Sigmoid colon (tissue), 7 donors: ENCODE data around the gene USP53. TPM values are rescaled to one million over a fixed set of nuclear protein-coding genes. Genes with fewer than 3 reads are reported as not detected.
"Not testable (repeated sequence)": the region's sequence is repeated elsewhere in the genome, so short reads cannot be mapped to it uniquely, and the experiment has no call there.

Experiments used
- DNase-seq: peaks from one replicate; pipeline ENCODE4 v3.0.0-alpha.2; 2019
- H3K27ac ChIP-seq, 4 donors: fragments of 200-600 bp; sonication (generic); one replicate each; pipeline ENCODE4 v1.5.1; 2016 to 2019; ENCODE audit warnings: mild to moderate bottlenecking in 1 of 4
- H3K27me3 ChIP-seq, 3 donors: fragments of 200-600 bp; sonication (generic); one replicate each; pipeline ENCODE4 v1.5.1; 2019; ENCODE audit warnings: mild to moderate bottlenecking in 1 of 3
- H3K36me3 ChIP-seq, 4 donors: fragments of 200-600 bp; sonication (generic); one replicate each; pipeline ENCODE4 v1.5.1; 2016 to 2019
- H3K4me1 ChIP-seq, 4 donors: fragments of 200-600 bp; sonication (generic); one replicate each; pipeline ENCODE4 v1.5.1; 2017 to 2019
- H3K4me3 ChIP-seq, 4 donors: fragments of 200-600 bp; sonication (generic); one replicate each; pipeline ENCODE4 v1.5.1; 2017 to 2019; ENCODE audit warnings: mild to moderate bottlenecking in 2 of 4, moderate library complexity in 1 of 4
- H3K9me3 ChIP-seq, 4 donors: fragments of 200-600 bp in 3 of 4; sonication (generic) in 3 of 4; one replicate each; pipeline versions ENCODE4 v1.5.1 to v1.6.1; 2013 to 2019
- EP300 ChIP-seq, 4 donors: sonication (generic); formaldehyde crosslinking; IDR thresholded peaks; one replicate each; pipeline ENCODE4 v1.6.1; 2017; ENCODE audit warnings: antibody characterized with exemption in 4 of 4
- POLR2A ChIP-seq, 2 donors: fragments of 450-650 bp; IDR thresholded peaks; one replicate each; pipeline ENCODE4 v1.6.1; 2016; ENCODE audit warnings: antibody characterized with exemption in 2 of 2, mild to moderate bottlenecking in 2 of 2, moderate library complexity in 2 of 2
- POLR2AphosphoS5 ChIP-seq, 4 donors: sonication (generic); formaldehyde crosslinking; IDR thresholded peaks; one replicate each; pipeline ENCODE4 v1.6.1; 2017; ENCODE audit warnings: antibody characterized with exemption in 4 of 4
- WGBS, 2 donors: extraction: QIAGEN DNeasy Blood & Tissue Kit; methylation state at CpG; one replicate each; pipeline ENCODE4 v1.1.7; 2013; 5-methylcytosine and 5-hydroxymethylcytosine counted together
- intact Hi-C: fragments of 100-400 bp; cut with DNase I; formaldehyde crosslinking; loops from one replicate; pipeline ENCODE4 v1.15.1; 2023
- polyA plus RNA-seq, 3 donors: library from polyadenylated mRNA; stranded (reverse); fragments of 200-250 nt; gene quantifications; one replicate each; pipeline ENCODE4 v1.2.3, GENCODE V29; 2013
- total RNA-seq, 4 donors: library from RNA; depleted of rRNA; stranded (reverse); fragments of >200 nt; gene quantifications; one replicate each; pipeline ENCODE4 v1.1.0, GENCODE V29; 2016
- TF ChIP-seq, protein P1 (sequence below), 4 experiments: fragments of 450-650 bp in 3 of 4; fragments of 200-600 bp in 1 of 4; IDR thresholded peaks; one replicate each; pipeline ENCODE4 v1.5.1; 2016 to 2019; ENCODE audit warnings: antibody characterized with exemption in 4 of 4, mild to moderate bottlenecking in 3 of 4, moderate library complexity in 2 of 4
- donor health status: healthy with polysubstance abuse.
- donor health status: Bipolar disorder and iron deficiency.
- donor health status: healthy.

The USP53 gene
- total and polyA plus RNA-seq, 7 donors: 22.6 to 64.0 (median 34.7) TPM

DNA sequence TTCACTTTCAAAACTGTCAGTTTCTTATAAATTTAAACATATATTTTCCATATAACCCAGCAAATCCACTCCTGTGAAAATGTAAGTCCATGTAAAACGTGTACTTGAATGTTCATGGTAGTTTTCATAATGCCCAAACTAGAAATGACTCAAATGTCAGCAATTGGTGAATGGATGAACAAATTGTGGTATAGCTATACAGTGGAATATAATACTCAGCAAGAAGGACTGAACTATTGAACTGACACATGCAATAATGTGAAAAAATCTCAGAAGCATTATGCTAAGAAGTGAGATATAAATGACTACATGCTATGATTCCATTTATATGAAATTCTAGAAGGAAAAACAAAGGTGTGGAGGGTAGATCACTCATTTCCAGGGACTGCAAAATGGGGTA lies 52.2 kb downstream of the USP53 start:
- no peaks in the 10 kb centered on the region for H3K27me3 ChIP-seq
- DNase-seq: no peak
- H3K36me3 ChIP-seq: peaks cover 0 to 47% (median 7%) of the 10 kb centered on the region in 4 donors
- H3K4me1 ChIP-seq: no peaks in the 10 kb centered on the region
- no peaks in the 10 kb centered on the region for H3K9me3 ChIP-seq
- H3K4me3 ChIP-seq: no peak overlapping the region
- TF ChIP-seq, protein P1, sequence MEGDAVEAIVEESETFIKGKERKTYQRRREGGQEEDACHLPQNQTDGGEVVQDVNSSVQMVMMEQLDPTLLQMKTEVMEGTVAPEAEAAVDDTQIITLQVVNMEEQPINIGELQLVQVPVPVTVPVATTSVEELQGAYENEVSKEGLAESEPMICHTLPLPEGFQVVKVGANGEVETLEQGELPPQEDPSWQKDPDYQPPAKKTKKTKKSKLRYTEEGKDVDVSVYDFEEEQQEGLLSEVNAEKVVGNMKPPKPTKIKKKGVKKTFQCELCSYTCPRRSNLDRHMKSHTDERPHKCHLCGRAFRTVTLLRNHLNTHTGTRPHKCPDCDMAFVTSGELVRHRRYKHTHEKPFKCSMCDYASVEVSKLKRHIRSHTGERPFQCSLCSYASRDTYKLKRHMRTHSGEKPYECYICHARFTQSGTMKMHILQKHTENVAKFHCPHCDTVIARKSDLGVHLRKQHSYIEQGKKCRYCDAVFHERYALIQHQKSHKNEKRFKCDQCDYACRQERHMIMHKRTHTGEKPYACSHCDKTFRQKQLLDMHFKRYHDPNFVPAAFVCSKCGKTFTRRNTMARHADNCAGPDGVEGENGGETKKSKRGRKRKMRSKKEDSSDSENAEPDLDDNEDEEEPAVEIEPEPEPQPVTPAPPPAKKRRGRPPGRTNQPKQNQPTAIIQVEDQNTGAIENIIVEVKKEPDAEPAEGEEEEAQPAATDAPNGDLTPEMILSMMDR (IDR thresholded peaks at IDR 0.05): no peak
- TF ChIP-seq POLR2A (IDR thresholded peaks at IDR 0.05) (no peak), POLR2AphosphoS5 (IDR thresholded peaks at IDR 0.05) (no peak), EP300 (IDR thresholded peaks at IDR 0.05) (no peak)
- WGBS, 2 donors: 85 to 87% methylated on average over 1 of the region's 1 CpG
- intact Hi-C loops: no loop called here
- H3K27ac ChIP-seq: no peak overlapping the region

DNA sequence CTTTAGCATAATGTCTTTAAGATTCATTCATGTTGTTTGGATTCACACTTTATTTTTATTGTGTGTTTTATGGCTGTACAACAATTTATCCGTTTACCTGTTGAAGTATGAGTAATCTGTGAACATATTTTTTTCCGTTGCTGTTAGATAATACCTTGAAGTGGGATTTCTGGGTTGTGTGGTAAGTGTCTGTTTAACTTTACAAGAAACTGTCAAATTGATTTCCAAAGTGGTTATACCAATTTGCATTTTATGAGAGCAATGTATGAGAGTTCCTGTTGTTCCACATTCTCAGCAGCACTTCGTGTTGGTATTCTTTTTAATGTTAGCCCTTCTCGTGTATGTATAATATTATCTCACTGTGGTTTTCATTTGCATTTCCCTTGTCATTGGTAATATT lies 53.6 kb downstream of the USP53 start:
- DNase-seq: no peak
- Histone ChIP-seq H3K36me3 (peaks cover 0 to 49% (median 7%) of the 10 kb centered on the region in 4 donors), H3K27me3 (no peaks in the 10 kb centered on the region), H3K9me3 (no peaks in the 10 kb centered on the region), H3K4me3 (no peak overlapping the region), H3K27ac (no peak overlapping the region), H3K4me1 (no peaks in the 10 kb centered on the region)
- TF ChIP-seq, protein P1 (IDR thresholded peaks at IDR 0.05): no peak
- no peak for TF ChIP-seq EP300 (IDR thresholded peaks at IDR 0.05)
- no peak for TF ChIP-seq POLR2A (IDR thresholded peaks at IDR 0.05)
- TF ChIP-seq POLR2AphosphoS5 (IDR thresholded peaks at IDR 0.05): no peak
- intact Hi-C loops: no loop called here
- 42 to 64% methylated on average over 4 of the region's 4 CpGs for WGBS, 2 donors

GRCh38 chr4:119268466-119268865 lies 56.0 kb downstream of the USP53 start:
- DNase-seq: no peak
- Histone ChIP-seq H3K9me3 (no peaks in the 10 kb centered on the region), H3K4me3 (no peak overlapping the region), H3K4me1 (no peaks in the 10 kb centered on the region), H3K36me3 (peaks cover 0 to 52% (median 9%) of the 10 kb centered on the region in 4 donors), H3K27ac (no peak overlapping the region), H3K27me3 (no peaks in the 10 kb centered on the region)
- TF ChIP-seq EP300 (IDR thresholded peaks at IDR 0.05) (no peak), POLR2A (IDR thresholded peaks at IDR 0.05) (no peak), POLR2AphosphoS5 (IDR thresholded peaks at IDR 0.05) (no peak)
- TF ChIP-seq, protein P1 (IDR thresholded peaks at IDR 0.05): no peak
- 84 to 94% methylated on average over 3 of the region's 3 CpGs for WGBS, 2 donors
- intact Hi-C loops: no loop called here

DNA sequence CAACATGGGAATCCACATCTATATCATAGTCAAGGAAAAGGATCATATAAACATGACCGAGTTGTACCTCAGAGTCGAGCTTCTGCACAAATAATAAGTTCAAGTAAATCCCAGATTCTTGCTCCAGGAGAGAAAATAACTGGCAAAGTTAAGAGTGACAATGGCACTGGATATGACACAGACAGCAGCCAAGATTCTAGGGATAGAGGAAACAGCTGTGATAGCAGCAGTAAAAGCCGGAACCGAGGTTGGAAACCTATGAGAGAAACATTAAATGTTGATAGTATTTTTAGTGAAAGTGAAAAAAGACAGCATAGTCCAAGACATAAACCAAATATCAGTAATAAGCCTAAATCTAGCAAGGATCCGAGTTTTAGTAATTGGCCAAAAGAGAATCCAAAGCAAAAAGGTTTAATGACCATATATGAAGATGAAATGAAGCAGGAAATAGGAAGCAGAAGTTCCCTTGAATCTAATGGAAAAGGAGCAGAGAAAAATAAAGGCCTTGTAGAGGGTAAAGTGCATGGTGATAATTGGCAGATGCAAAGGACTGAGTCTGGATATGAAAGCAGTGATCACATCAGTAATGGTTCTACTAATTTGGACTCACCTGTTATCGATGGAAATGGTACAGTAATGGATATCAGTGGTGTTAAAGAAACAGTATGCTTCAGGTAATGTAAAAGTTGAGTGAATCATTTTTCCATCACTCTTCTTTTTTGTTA lies 59.0 kb downstream of the USP53 start:
- Histone ChIP-seq H3K27me3 (no peaks in the 10 kb centered on the region), H3K9me3 (no peaks in the 10 kb centered on the region), H3K4me1 (no peaks in the 10 kb centered on the region), H3K27ac (no peak overlapping the region), H3K36me3 (peaks cover 0 to 51% (median 9%) of the 10 kb centered on the region in 4 donors), H3K4me3 (no peak overlapping the region)
- intact Hi-C loops: no loop called here
- WGBS, 2 donors: 89 to 90% methylated on average over 6 of the region's 6 CpGs
- TF ChIP-seq, protein P1 (IDR thresholded peaks at IDR 0.05): no peak
- TF ChIP-seq EP300 (IDR thresholded peaks at IDR 0.05): no peak
- no peak for TF ChIP-seq POLR2AphosphoS5 (IDR thresholded peaks at IDR 0.05)
- TF ChIP-seq POLR2A (IDR thresholded peaks at IDR 0.05): no peak
- DNase-seq: no peak

DNA sequence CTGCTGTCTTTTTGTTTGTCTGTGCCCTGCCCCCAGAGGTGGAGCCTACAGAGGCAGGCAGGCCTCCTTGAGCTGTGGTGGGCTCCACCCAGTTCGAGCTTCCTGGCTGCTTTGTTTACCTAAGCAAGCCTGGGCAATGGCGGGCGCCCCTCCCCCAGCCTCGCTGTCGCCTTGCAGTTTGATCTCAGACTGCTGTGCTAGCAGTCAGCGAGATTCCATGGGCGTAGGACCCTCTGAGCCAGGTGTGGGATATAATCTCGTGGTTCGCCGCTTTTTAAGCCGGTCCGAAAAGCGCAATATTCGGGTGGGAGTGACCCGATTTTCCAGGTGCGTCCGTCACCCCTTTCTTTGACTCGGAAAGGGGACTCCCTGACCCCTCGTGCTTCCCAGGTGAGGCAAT lies 67.0 kb downstream of the USP53 start:
- H3K27ac ChIP-seq, H3K4me1 ChIP-seq, intact Hi-C loops, H3K4me3 ChIP-seq, DNase-seq, H3K9me3 ChIP-seq, H3K36me3 ChIP-seq, H3K27me3 ChIP-seq: not testable (repeated sequence)
- WGBS, 2 donors: 87 to 89% methylated on average over 19 of the region's 19 CpGs

- not testable (repeated sequence) for DNase-seq, H3K9me3 ChIP-seq, H3K27ac ChIP-seq, H3K36me3 ChIP-seq, H3K27me3 ChIP-seq, H3K4me3 ChIP-seq
- intact Hi-C loops: loop anchor here (5.0 kb wide), 1 partner anchor 68 kb away; the partner anchor contains the start of gene USP53
- WGBS, 2 donors: 96% methylated on average over 12 of the region's 12 CpGs
- peaks cover 0 to 14% (median 2%) of the 10 kb centered on the region in 4 donors for H3K4me1 ChIP-seq
Measured at GRCh38 chr4:119279945-119280344, 67.4 kb downstream of the USP53 start.
